Measurements from ENCODE around the gene DZIP3.

Gene DZIP3

GRCh38 chr3:108698461-108698860, 108.9 kb downstream of the DZIP3 start:
- no peak for DNase-seq

DNA sequence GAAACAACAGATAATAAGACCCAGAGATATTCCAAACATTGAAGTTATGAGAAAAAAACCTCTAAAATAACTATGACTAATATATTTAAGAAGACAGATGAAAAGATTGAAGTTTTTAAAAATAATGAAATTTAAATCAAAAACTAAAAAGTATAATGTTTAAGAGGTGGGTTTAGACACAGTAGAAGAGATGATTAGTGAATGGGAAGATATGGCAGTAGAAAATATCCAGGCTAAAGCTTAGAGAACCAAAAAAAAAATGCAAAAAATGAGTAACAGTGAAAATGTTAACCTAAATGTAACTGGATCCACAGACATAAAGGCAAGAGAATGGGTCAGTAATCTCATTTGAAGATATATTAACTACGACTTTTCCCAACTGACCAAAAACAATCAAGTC, 115.5 kb downstream of the DZIP3 start:
- DNase-seq: no peak

- DNase-seq: no peak
These were observed 123.5 kb downstream of the DZIP3 start for GRCh38 chr3:108713009-108713516.

GRCh38 chr3:108713816-108714215, 124.3 kb downstream of the DZIP3 start:
- DNase-seq: no peak

DNA sequence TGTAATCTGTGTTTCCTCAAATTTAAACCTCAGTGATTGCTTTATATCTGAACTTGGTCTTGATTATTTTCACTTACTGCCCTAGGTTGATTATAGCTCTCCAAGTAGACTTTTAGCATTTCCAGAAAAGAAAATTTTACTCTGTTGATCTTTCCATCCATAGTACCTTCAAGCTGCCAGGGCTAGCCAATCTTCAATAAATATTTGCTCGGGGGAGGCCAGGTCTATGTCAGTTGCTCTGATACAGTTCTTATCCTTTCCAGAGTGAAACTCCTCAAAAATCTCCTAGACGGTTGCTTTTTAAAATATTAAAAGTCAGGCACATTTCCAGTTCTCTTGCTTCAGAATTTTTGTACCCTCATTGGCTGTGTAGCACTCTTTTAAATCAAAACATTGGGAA, 128.9 kb downstream of the DZIP3 start:
- DNase-seq: no peak

GRCh38 chr3:108719178-108719806, 129.8 kb downstream of the DZIP3 start:
- no peak for DNase-seq

DNA sequence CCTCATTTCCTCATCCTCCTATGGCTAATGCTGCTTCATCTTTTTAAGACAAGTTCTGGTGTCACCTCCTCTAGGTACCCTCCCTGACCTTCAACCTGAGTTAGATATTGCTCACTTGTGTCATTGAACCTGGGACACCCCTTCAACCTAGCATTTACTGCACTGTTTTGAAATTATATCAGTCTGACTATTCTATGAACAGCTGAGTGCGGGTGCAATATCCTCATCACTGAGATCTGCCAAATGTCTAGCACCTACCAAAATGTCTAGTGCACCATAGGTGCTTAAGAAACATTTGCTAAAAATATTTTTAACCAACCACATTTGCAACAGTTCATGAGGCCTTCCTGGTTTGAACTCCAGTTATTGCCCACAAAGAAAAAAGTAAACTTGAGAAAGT, 133.2 kb downstream of the DZIP3 start:
- no peak for DNase-seq

GRCh38 chr3:108724101-108724500, 134.6 kb downstream of the DZIP3 start:
- no peak for DNase-seq

GRCh38 chr3:108728105-108728504, 138.6 kb downstream of the DZIP3 start:
- no peak for DNase-seq

DNA sequence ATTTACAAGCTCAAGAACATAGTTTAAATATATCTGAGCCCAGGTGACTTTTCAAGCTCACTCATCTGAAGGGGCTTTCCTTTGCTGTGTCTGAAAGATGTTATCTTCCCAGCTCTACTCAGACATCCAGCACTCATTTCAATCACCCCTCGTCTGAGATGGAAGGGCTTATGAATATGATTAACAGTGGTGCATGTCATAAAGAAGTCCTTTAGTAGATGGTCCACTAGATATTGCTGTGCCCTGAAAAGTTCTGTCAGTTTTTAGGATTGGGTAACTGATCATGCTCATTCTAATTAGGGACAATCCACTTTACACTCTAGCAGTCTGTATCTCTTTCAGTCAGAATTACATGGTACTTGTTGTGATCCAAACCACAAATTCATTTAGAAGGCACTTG, 139.4 kb downstream of the DZIP3 start:
- no peak for DNase-seq

GRCh38 chr3:108736821-108737220, 147.3 kb downstream of the DZIP3 start:
- DNase-seq: no peak

DNA sequence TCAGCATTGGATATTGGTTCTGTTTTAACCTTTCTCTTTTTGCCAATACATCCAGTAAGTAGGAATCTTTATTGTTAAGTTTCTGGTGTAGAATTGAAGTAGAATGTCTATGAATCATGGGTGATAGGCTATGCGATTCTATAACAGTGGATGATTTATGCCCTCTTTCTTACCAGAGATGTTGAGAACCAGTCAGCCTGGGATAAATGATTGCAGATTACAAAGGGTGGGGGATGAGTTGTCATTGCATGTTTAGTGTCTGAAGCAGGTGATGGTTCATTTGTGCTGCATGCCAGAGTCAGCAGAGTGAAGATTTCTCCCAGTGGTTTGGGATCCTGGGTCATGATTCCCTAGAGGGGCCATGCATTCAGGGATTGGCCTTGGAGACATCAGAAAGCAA, 153.4 kb downstream of the DZIP3 start:
- no peak for DNase-seq
